HepG2 (cell line): ENCODE results near the gene CDHR4. TPM values are rescaled to one million over a fixed set of nuclear protein-coding genes. Genes with fewer than 3 reads are reported as not detected.

Experiments
- ATAC-seq: fragments of 200-7000 bp; cut with Tn5 transposase; 3 replicates; pipeline ENCODE4 v1.9.1; 2020; ENCODE audit warnings: mild to moderate bottlenecking, moderate library complexity
- BruUV-seq: library from RNA; stranded (reverse); fragments of 400-500 nt; replicated peaks from 2 replicates; lab custom pipeline; 2021; lab: Mats Ljungman, UMichigan
- CTCF ChIA-PET: fragments of 300-600 bp; formaldehyde crosslinking; extraction: SDS; loops from one replicate; lab custom pipeline; 2021; ENCODE audit warnings: low total read pairs, inconsistent platforms, low intra/inter-chr PET ratio; lab: Yijun Ruan, JAX
- POLR2A ChIA-PET: fragments of 350-600 bp; sonication (Branson Sonifier 250); formaldehyde crosslinking; loops from one replicate; lab custom pipeline; 2020; ENCODE audit warnings: antibody characterized with exemption, inconsistent platforms; lab: Yijun Ruan, JAX
- DNase-seq: peaks from one replicate; pipeline ENCODE4 v3.0.0-alpha.2; 2015; ENCODE audit warnings: low spot score
- FAIRE-seq: peaks from 3 replicates; lab custom pipeline; 2011; peaks lifted over from hg19 to GRCh38; lab: Jason Lieb, UNC
- H2AFZ ChIP-seq: one replicate; pipeline ENCODE4 v1.6.1; 2011; ENCODE audit warnings: low read length, inconsistent platforms
- H3K27ac ChIP-seq: fragments of 300-600 bp; 3 replicates; pipeline ENCODE4 v1.8.0; 2011; ENCODE audit warnings: mixed run types, mild to moderate bottlenecking, mixed read lengths, low read length, inconsistent platforms; ENCODE audit not compliant: insufficient read depth; ENCODE audit errors: extremely low read length
- H3K27me3 ChIP-seq, 2 experiments: fragments of 200-600 bp in 1 of 2; 2 replicates in 1 of 2; 3 replicates in 1 of 2; pipeline versions ENCODE4 v1.6.0 to v1.8.0; 2011; ENCODE audit warnings: low read length in 2 of 2, mild to moderate bottlenecking in 2 of 2, moderate library complexity in 2 of 2, inconsistent platforms in 1 of 2; ENCODE audit not compliant: insufficient read depth in 2 of 2, control insufficient read depth in 1 of 2
- H3K36me3 ChIP-seq, 2 experiments: fragments of 200-600 bp in 1 of 2; replicated peaks in 1 of 2; 2 replicates in 1 of 2; 3 replicates in 1 of 2; pipeline versions ENCODE4 v1.5.1 to v1.8.0; 2011; ENCODE audit warnings: low read length in 2 of 2, inconsistent platforms in 1 of 2; ENCODE audit not compliant: insufficient read depth in 2 of 2, control insufficient read depth in 1 of 2
- H3K4me1 ChIP-seq: 2 replicates; pipeline ENCODE4 v1.5.1; 2012; ENCODE audit warnings: low read length, inconsistent platforms; ENCODE audit not compliant: insufficient read depth
- H3K4me2 ChIP-seq: 2 replicates; pipeline ENCODE4 v1.6.0; 2011; ENCODE audit warnings: low read depth, low read length, inconsistent platforms
- H3K4me3 ChIP-seq, 3 experiments: fragments of 200-600 bp in 1 of 3; sonication (generic), shearing (Covaris generic) in 1 of 3; replicated peaks in 1 of 3; 2 replicates each; pipeline ENCODE4 v1.5.1; 2011 to 2016; ENCODE audit warnings: low read length in 3 of 3, inconsistent platforms in 2 of 3, low read depth in 2 of 3, mild to moderate bottlenecking in 2 of 3, control low read depth in 1 of 3, mixed read lengths in 1 of 3; ENCODE audit not compliant: insufficient read depth in 1 of 3
- H3K79me2 ChIP-seq: one replicate; pipeline ENCODE4 v1.6.1; 2011; ENCODE audit warnings: low read length, inconsistent platforms; ENCODE audit not compliant: insufficient read depth
- H3K9ac ChIP-seq: 2 replicates; pipeline ENCODE4 v1.6.0; 2011; ENCODE audit warnings: mild to moderate bottlenecking, low read depth, low read length, inconsistent platforms; ENCODE audit not compliant: insufficient read depth
- H3K9me3 ChIP-seq: 2 replicates; pipeline ENCODE4 v1.5.1; 2012; ENCODE audit warnings: mild to moderate bottlenecking, low read length
- H4K20me1 ChIP-seq: 2 replicates; pipeline ENCODE4 v1.6.0; 2011; ENCODE audit warnings: inconsistent platforms, mild to moderate bottlenecking, low read length, moderate library complexity; ENCODE audit not compliant: insufficient read depth
- AGO1 ChIP-seq: fragments of 200-400 bp; formaldehyde crosslinking; IDR thresholded peaks from 2 replicates; pipeline ENCODE4 v1.6.1; 2017; ENCODE audit warnings: mild to moderate bottlenecking, low read depth, low read length, moderate library complexity; ENCODE audit not compliant: poor library complexity, severe bottlenecking
- ATM ChIP-seq: fragments of 450-650 bp; IDR thresholded peaks from 2 replicates; pipeline ENCODE4 v1.7.1; 2017; ENCODE audit warnings: mild to moderate bottlenecking, borderline replicate concordance
- KDM2A ChIP-seq: sonication (generic); formaldehyde crosslinking; IDR thresholded peaks from 2 replicates; pipeline ENCODE4 v1.4.0; 2020; ENCODE audit warnings: low read depth, missing genetic modification reagents, borderline replicate concordance
- KLF6 ChIP-seq: IDR thresholded peaks from 2 replicates; pipeline ENCODE4 v1.8.0; 2016; ENCODE audit warnings: missing biosample characterization, missing genetic modification reagents
- MLXIP ChIP-seq: sonication (generic); formaldehyde crosslinking; IDR thresholded peaks from 2 replicates; pipeline ENCODE4 v1.9.0; 2021; ENCODE audit warnings: missing genetic modification reagents, borderline replicate concordance
- NFE2L1 ChIP-seq: sonication (generic); formaldehyde crosslinking; IDR thresholded peaks from 2 replicates; pipeline ENCODE4 v1.4.0; 2020; ENCODE audit warnings: missing genetic modification reagents, mild to moderate bottlenecking, borderline replicate concordance
- NFYC ChIP-seq: IDR thresholded peaks from 2 replicates; pipeline ENCODE4 v1.6.1; 2016; ENCODE audit warnings: missing genetic modification reagents, missing compliant biosample characterization
- TARDBP ChIP-seq: sonication (generic); formaldehyde crosslinking; IDR thresholded peaks from 2 replicates; pipeline ENCODE4 v1.8.0; 2022; ENCODE audit warnings: mild to moderate bottlenecking, missing genetic modification reagents
- THAP11 ChIP-seq: IDR thresholded peaks from 2 replicates; pipeline ENCODE4 v1.6.1; 2016; ENCODE audit warnings: missing biosample characterization, missing genetic modification reagents
- ZBTB38 ChIP-seq: sonication (generic); formaldehyde crosslinking; IDR thresholded peaks from 2 replicates; pipeline ENCODE4 v1.5.1; 2020; ENCODE audit warnings: mild to moderate bottlenecking, missing genetic modification reagents
- ZFP82 ChIP-seq: sonication (generic); formaldehyde crosslinking; IDR thresholded peaks from 2 replicates; pipeline ENCODE4 v1.5.1; 2020; ENCODE audit warnings: mild to moderate bottlenecking, missing genetic modification reagents, borderline replicate concordance
- ZKSCAN8 ChIP-seq: IDR thresholded peaks from 2 replicates; pipeline ENCODE4 v1.6.1; 2016; ENCODE audit warnings: borderline replicate concordance, missing genetic modification reagents, missing compliant biosample characterization
- ZNF101 ChIP-seq: sonication (generic); formaldehyde crosslinking; IDR thresholded peaks from 2 replicates; pipeline ENCODE4 v1.4.0; 2020; ENCODE audit warnings: mild to moderate bottlenecking, low read depth, missing genetic modification reagents, borderline replicate concordance
- ZNF460 ChIP-seq: sonication (generic); formaldehyde crosslinking; IDR thresholded peaks from 2 replicates; pipeline ENCODE4 v1.5.1; 2020; ENCODE audit warnings: missing genetic modification reagents, mild to moderate bottlenecking, borderline replicate concordance
- ZNF530 ChIP-seq: sonication (generic); formaldehyde crosslinking; IDR thresholded peaks from 2 replicates; pipeline ENCODE4 v1.5.0; 2020; ENCODE audit warnings: low read depth, mild to moderate bottlenecking, missing genetic modification reagents
- ZNF672 ChIP-seq: sonication (generic); formaldehyde crosslinking; IDR thresholded peaks from 2 replicates; pipeline ENCODE4 v1.8.1; 2022; ENCODE audit warnings: missing genetic modification reagents
- ZNF75D ChIP-seq: sonication (generic); formaldehyde crosslinking; IDR thresholded peaks from 2 replicates; pipeline ENCODE4 v1.8.1; 2023; ENCODE audit warnings: missing genetic modification reagents, mild to moderate bottlenecking, borderline replicate concordance
- ZNF761 ChIP-seq: sonication (generic); formaldehyde crosslinking; conservative IDR thresholded peaks from 2 replicates; pipeline ENCODE4 v1.4.0; 2020; ENCODE audit warnings: mild to moderate bottlenecking, missing genetic modification reagents
- WGBS: methylation state at CpG from one replicate; pipeline ENCODE4 v1.1.6; 2017; ENCODE audit warnings: low lambda C conversion rate; 5-methylcytosine and 5-hydroxymethylcytosine counted together
- in situ Hi-C: cut with HindIII; loops from 2 replicates; pipeline ENCODE4 v1.10.0; 2017; ENCODE audit warnings: low pct_unique_long_range_greater_than_20kb; ENCODE audit not compliant: extremely low pct_ligation_motif_present
- intact Hi-C: fragments of 100-400 bp; cut with micrococcal nuclease; formaldehyde crosslinking; loops from one replicate; pipeline ENCODE4 v1.10.0; 2022; ENCODE audit not compliant: unreplicated experiment
- polyA plus RNA-seq, 8 experiments: library from polyadenylated mRNA; depleted of rRNA in 3 of 8; stranded (reverse) in 7 of 8; unstranded in 1 of 8; fragments of >200 nt; fragmentation: Illumina TruSeq in 4 of 8; extraction: Trizol in 4 of 8; gene quantifications; 2 replicates each; pipeline versions ENCODE4 v1.2.1 to v1.2.3, GENCODE V29; 2011 to 2016; ENCODE audit warnings: low read depth in 4 of 8, missing spikeins in 1 of 8, mixed read lengths in 1 of 8; ENCODE audit not compliant: insufficient read depth in 1 of 8
- total RNA-seq, 5 experiments: library from RNA; depleted of rRNA; stranded (reverse); fragments of >200 nt; fragmentation: Illumina TruSeq; extraction: Trizol; gene quantifications; 2 replicates each; pipeline ENCODE4 v1.2.3, GENCODE V29; 2016; ENCODE audit warnings: low read depth in 1 of 5
- TF ChIP-seq, protein P1 (sequence below): sonication (generic); formaldehyde crosslinking; IDR thresholded peaks from 2 replicates; pipeline ENCODE4 v1.4.0; 2020; ENCODE audit warnings: missing genetic modification reagents, borderline replicate concordance

The CDHR4 gene
- total and polyA plus RNA-seq, 2 of the 13 experiments (the other 11 are each of a cell fraction or from before 2014, with no cell fraction given): 0.21 TPM; not detected in 1

DNA sequence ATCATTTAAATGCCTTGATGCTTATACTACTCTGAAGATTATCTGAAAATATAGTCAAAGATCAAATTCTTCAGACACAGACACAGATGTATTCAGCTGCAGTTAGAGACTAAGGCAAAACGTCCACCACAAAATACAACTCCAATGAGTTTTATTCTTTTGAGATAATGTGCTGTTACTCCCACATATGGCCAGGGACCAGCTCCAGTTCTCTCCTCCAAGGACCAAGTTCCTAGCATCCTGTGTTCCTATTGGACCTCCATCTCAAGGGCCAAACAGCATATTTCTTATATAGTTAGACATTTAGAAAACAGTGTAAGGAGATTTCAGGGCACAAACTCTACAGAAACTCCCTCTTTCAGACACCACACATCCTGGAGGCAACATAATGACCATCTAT lies 40.4 kb downstream of the CDHR4 start:
- CTCF ChIA-PET: no interaction called here
- no peak for ATAC-seq
- TSS peak; percentile 23 for BruUV-seq
- peaks cover 4 to 12% of the 10 kb centered on the region in 2 experiments; a peak in 3 of 5 replicates for H3K36me3 ChIP-seq
- peaks cover 66% of the 10 kb centered on the region for H3K79me2 ChIP-seq
- POLR2A ChIA-PET: no interaction called here
- in situ Hi-C loops: no loop called here
- TF ChIP-seq KDM2A (CRISPR knock-in tag) (no peak), ZNF761 (CRISPR knock-in tag) (no peak), ZKSCAN8 (CRISPR knock-in tag) (no peak), AGO1 (no peak), ZNF75D (CRISPR knock-in tag) (no peak), TARDBP (CRISPR knock-in tag) (no peak), MLXIP (CRISPR knock-in tag) (no peak), ZBTB38 (CRISPR knock-in tag) (no peak), NFYC (no peak), ZNF460 (CRISPR knock-in tag) (no peak), ZNF530 (no peak), KLF6 (CRISPR knock-in tag) (no peak), THAP11 (no peak), ZFP82 (CRISPR knock-in tag) (no peak), ZNF672 (no peak), NFE2L1 (CRISPR knock-in tag) (no peak), ZNF101 (CRISPR knock-in tag) (no peak), ATM (no peak)
- TF ChIP-seq, protein P1, sequence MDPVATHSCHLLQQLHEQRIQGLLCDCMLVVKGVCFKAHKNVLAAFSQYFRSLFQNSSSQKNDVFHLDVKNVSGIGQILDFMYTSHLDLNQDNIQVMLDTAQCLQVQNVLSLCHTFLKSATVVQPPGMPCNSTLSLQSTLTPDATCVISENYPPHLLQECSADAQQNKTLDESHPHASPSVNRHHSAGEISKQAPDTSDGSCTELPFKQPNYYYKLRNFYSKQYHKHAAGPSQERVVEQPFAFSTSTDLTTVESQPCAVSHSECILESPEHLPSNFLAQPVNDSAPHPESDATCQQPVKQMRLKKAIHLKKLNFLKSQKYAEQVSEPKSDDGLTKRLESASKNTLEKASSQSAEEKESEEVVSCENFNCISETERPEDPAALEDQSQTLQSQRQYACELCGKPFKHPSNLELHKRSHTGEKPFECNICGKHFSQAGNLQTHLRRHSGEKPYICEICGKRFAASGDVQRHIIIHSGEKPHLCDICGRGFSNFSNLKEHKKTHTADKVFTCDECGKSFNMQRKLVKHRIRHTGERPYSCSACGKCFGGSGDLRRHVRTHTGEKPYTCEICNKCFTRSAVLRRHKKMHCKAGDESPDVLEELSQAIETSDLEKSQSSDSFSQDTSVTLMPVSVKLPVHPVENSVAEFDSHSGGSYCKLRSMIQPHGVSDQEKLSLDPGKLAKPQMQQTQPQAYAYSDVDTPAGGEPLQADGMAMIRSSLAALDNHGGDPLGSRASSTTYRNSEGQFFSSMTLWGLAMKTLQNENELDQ (CRISPR knock-in tag): no peak
- TF ChIP-seq, all 625 proteins: peak for 0
- Histone ChIP-seq H3K27me3 (no peaks in the 10 kb centered on the region), H3K9ac (no peak overlapping the region), H3K4me1 (peaks cover 11% of the 10 kb centered on the region), H3K4me2 (no peak overlapping the region), H2AFZ (no peak overlapping the region), H3K27ac (no peak overlapping the region), H4K20me1 (peaks cover 4% of the 10 kb centered on the region; the same call in 1 of the 2 replicates), H3K4me3 (no peak overlapping the region), H3K9me3 (no peaks in the 10 kb centered on the region)
- no peak for DNase-seq
- 69% methylated on average over 1 of the region's 1 CpG for WGBS
- intact Hi-C loops: no loop called here
- no peak for FAIRE-seq
